ENCODE data around the gene ACOT7.
"Not testable (repeated sequence)": the region's sequence is repeated elsewhere in the genome, so short reads cannot be mapped to it uniquely, and the experiment has no call there.

Gene ACOT7

GRCh38 chr1:6393400-6394187 lies at the start of gene ACOT7:
Gene ACOT7 (minus strand): TSS chr1:6393767. CDS start chr1:6393399, 368 bp downstream.
- peak; percentile 61 for DNase-seq (ENCODE audit: extremely low read depth, low read depth)
- TF ChIP-seq CTCF (IDR thresholded peaks at IDR 0.05; ENCODE audit: low read depth, low read length) = peak; percentile 37

GRCh38 chr1:6441586-6441985 lies 48.0 kb upstream of the ACOT7 start:
- TF ChIP-seq CTCF (IDR thresholded peaks at IDR 0.05; ENCODE audit: low read depth, low read length) = no peak
- DNase-seq (ENCODE audit: extremely low read depth, low read depth) = no peak

GRCh38 chr1:6440198-6441126 lies 46.9 kb upstream of the ACOT7 start:
- TF ChIP-seq CTCF (IDR thresholded peaks at IDR 0.05; ENCODE audit: low read depth, low read length) = no peak; the same call in 1 of the 2 replicates
- no peak for DNase-seq (ENCODE audit: extremely low read depth, low read depth)

- peak; percentile 92 for TF ChIP-seq CTCF (IDR thresholded peaks at IDR 0.05; ENCODE audit: low read depth, low read length)
- peak; percentile 7 for DNase-seq (ENCODE audit: extremely low read depth, low read depth)
Observed at GRCh38 chr1:6438047-6438525, 44.5 kb upstream of the ACOT7 start.

- not testable (repeated sequence) for DNase-seq (ENCODE audit: extremely low read depth, low read depth)
Observed at GRCh38 chr1:6437012-6437700, 43.6 kb upstream of the ACOT7 start.

GRCh38 chr1:6436277-6436676 lies 42.7 kb upstream of the ACOT7 start:
- DNase-seq (ENCODE audit: extremely low read depth, low read depth) = not testable (repeated sequence)

- no peak for DNase-seq (ENCODE audit: extremely low read depth, low read depth)
- TF ChIP-seq CTCF (IDR thresholded peaks at IDR 0.05; ENCODE audit: low read depth, low read length) = no peak
Observed at GRCh38 chr1:6435547-6435946, 42.0 kb upstream of the ACOT7 start.
